HepG2 (cell line): Measurements from ENCODE around the gene MAP3K20. TPM values are rescaled to one million over a fixed set of nuclear protein-coding genes. Genes with fewer than 3 reads are reported as not detected.

Experiments used
- ATAC-seq: fragments of 200-7000 bp; cut with Tn5 transposase; 3 replicates; pipeline ENCODE4 v1.9.1; 2020; ENCODE audit warnings: mild to moderate bottlenecking, moderate library complexity
- BruUV-seq: library from RNA; stranded (reverse); fragments of 400-500 nt; replicated peaks from 2 replicates; lab custom pipeline; 2021; lab: Mats Ljungman, UMichigan
- CTCF ChIA-PET: fragments of 300-600 bp; formaldehyde crosslinking; extraction: SDS; loops from one replicate; lab custom pipeline; 2021; ENCODE audit warnings: low total read pairs, inconsistent platforms, low intra/inter-chr PET ratio; lab: Yijun Ruan, JAX
- POLR2A ChIA-PET: fragments of 350-600 bp; sonication (Branson Sonifier 250); formaldehyde crosslinking; loops from one replicate; lab custom pipeline; 2020; ENCODE audit warnings: antibody characterized with exemption, inconsistent platforms; lab: Yijun Ruan, JAX
- DNase-seq: peaks from one replicate; pipeline ENCODE4 v3.0.0-alpha.2; 2015; ENCODE audit warnings: low spot score
- FAIRE-seq: peaks from 3 replicates; lab custom pipeline; 2011; peaks lifted over from hg19 to GRCh38; lab: Jason Lieb, UNC
- H2AFZ ChIP-seq: one replicate; pipeline ENCODE4 v1.6.1; 2011; ENCODE audit warnings: low read length, inconsistent platforms
- H3K27ac ChIP-seq: fragments of 300-600 bp; 3 replicates; pipeline ENCODE4 v1.8.0; 2011; ENCODE audit warnings: mixed run types, mild to moderate bottlenecking, mixed read lengths, low read length, inconsistent platforms; ENCODE audit not compliant: insufficient read depth; ENCODE audit errors: extremely low read length
- H3K27me3 ChIP-seq, 2 experiments: fragments of 200-600 bp in 1 of 2; 2 replicates in 1 of 2; 3 replicates in 1 of 2; pipeline versions ENCODE4 v1.6.0 to v1.8.0; 2011; ENCODE audit warnings: low read length in 2 of 2, mild to moderate bottlenecking in 2 of 2, moderate library complexity in 2 of 2, inconsistent platforms in 1 of 2; ENCODE audit not compliant: insufficient read depth in 2 of 2, control insufficient read depth in 1 of 2
- H3K36me3 ChIP-seq, 2 experiments: fragments of 200-600 bp in 1 of 2; replicated peaks in 1 of 2; 2 replicates in 1 of 2; 3 replicates in 1 of 2; pipeline versions ENCODE4 v1.5.1 to v1.8.0; 2011; ENCODE audit warnings: low read length in 2 of 2, inconsistent platforms in 1 of 2; ENCODE audit not compliant: insufficient read depth in 2 of 2, control insufficient read depth in 1 of 2
- H3K4me1 ChIP-seq: 2 replicates; pipeline ENCODE4 v1.5.1; 2012; ENCODE audit warnings: low read length, inconsistent platforms; ENCODE audit not compliant: insufficient read depth
- H3K4me2 ChIP-seq: 2 replicates; pipeline ENCODE4 v1.6.0; 2011; ENCODE audit warnings: low read depth, low read length, inconsistent platforms
- H3K4me3 ChIP-seq, 3 experiments: fragments of 200-600 bp in 1 of 3; sonication (generic), shearing (Covaris generic) in 1 of 3; replicated peaks in 1 of 3; 2 replicates each; pipeline ENCODE4 v1.5.1; 2011 to 2016; ENCODE audit warnings: low read length in 3 of 3, inconsistent platforms in 2 of 3, low read depth in 2 of 3, mild to moderate bottlenecking in 2 of 3, control low read depth in 1 of 3, mixed read lengths in 1 of 3; ENCODE audit not compliant: insufficient read depth in 1 of 3
- H3K79me2 ChIP-seq: one replicate; pipeline ENCODE4 v1.6.1; 2011; ENCODE audit warnings: low read length, inconsistent platforms; ENCODE audit not compliant: insufficient read depth
- H3K9ac ChIP-seq: 2 replicates; pipeline ENCODE4 v1.6.0; 2011; ENCODE audit warnings: mild to moderate bottlenecking, low read depth, low read length, inconsistent platforms; ENCODE audit not compliant: insufficient read depth
- H3K9me3 ChIP-seq: 2 replicates; pipeline ENCODE4 v1.5.1; 2012; ENCODE audit warnings: mild to moderate bottlenecking, low read length
- H4K20me1 ChIP-seq: 2 replicates; pipeline ENCODE4 v1.6.0; 2011; ENCODE audit warnings: inconsistent platforms, mild to moderate bottlenecking, low read length, moderate library complexity; ENCODE audit not compliant: insufficient read depth
- ARID3A ChIP-seq: IDR thresholded peaks from 2 replicates; pipeline ENCODE4 v1.6.1; 2012; ENCODE audit warnings: low read depth, low read length, improper control_type of control experiment
- ATF3 ChIP-seq: sonication (generic); formaldehyde crosslinking; IDR thresholded peaks from 2 replicates; pipeline ENCODE4 v1.4.0; 2020; ENCODE audit warnings: missing genetic modification reagents
- BATF2 ChIP-seq: sonication (generic); formaldehyde crosslinking; IDR thresholded peaks from 2 replicates; pipeline ENCODE4 v1.8.0; 2022; ENCODE audit warnings: mild to moderate bottlenecking, missing genetic modification reagents, moderate library complexity
- HNF4A ChIP-seq: sonication (generic); formaldehyde crosslinking; IDR thresholded peaks from 2 replicates; pipeline ENCODE4 v1.4.0; 2020; ENCODE audit warnings: missing genetic modification reagents
- NFE2L2 ChIP-seq: fragments of 150-350 bp; IDR thresholded peaks from 2 replicates; pipeline ENCODE4 v1.6.1; 2014; ENCODE audit warnings: low read length
- NFRKB ChIP-seq: fragments of 450-650 bp; IDR thresholded peaks from 2 replicates; pipeline ENCODE4 v1.6.1; 2017
- SMARCC2 ChIP-seq: fragments of 450-650 bp; IDR thresholded peaks from 2 replicates; pipeline ENCODE4 v1.6.1; 2017; ENCODE audit warnings: antibody characterized with exemption, mild to moderate bottlenecking
- TCF7L2 ChIP-seq: IDR thresholded peaks from 2 replicates; pipeline ENCODE4 v1.6.1; 2011; ENCODE audit warnings: mild to moderate bottlenecking, low read depth, low read length, moderate library complexity
- ZFP37 ChIP-seq: sonication (generic); formaldehyde crosslinking; IDR thresholded peaks from 2 replicates; pipeline ENCODE4 v1.4.0; 2020; ENCODE audit warnings: missing genetic modification reagents, borderline replicate concordance
- ZNF256 ChIP-seq: sonication (generic); formaldehyde crosslinking; conservative IDR thresholded peaks from 2 replicates; pipeline ENCODE4 v1.4.0; 2020; ENCODE audit warnings: missing genetic modification reagents
- ZNF326 ChIP-seq: sonication (generic); formaldehyde crosslinking; IDR thresholded peaks from 2 replicates; pipeline ENCODE4 v1.4.0; 2020; ENCODE audit warnings: missing genetic modification reagents, borderline replicate concordance
- ZNF354B ChIP-seq: sonication (generic); formaldehyde crosslinking; IDR thresholded peaks from 2 replicates; pipeline ENCODE4 v1.8.0; 2022; ENCODE audit warnings: mild to moderate bottlenecking, missing genetic modification reagents
- ZNF44 ChIP-seq: sonication (generic); formaldehyde crosslinking; IDR thresholded peaks from 2 replicates; pipeline ENCODE4 v1.5.1; 2020; ENCODE audit warnings: mild to moderate bottlenecking, missing genetic modification reagents
- ZNF577 ChIP-seq: sonication (generic); formaldehyde crosslinking; IDR thresholded peaks from 2 replicates; pipeline ENCODE4 v1.4.0; 2020; ENCODE audit warnings: mild to moderate bottlenecking, low read depth, missing genetic modification reagents, borderline replicate concordance
- ZNF850 ChIP-seq: sonication (generic); formaldehyde crosslinking; conservative IDR thresholded peaks from 2 replicates; pipeline ENCODE4 v1.9.0; 2021; ENCODE audit warnings: mild to moderate bottlenecking, missing genetic modification reagents
- WGBS: methylation state at CpG from one replicate; pipeline ENCODE4 v1.1.6; 2017; ENCODE audit warnings: low lambda C conversion rate; 5-methylcytosine and 5-hydroxymethylcytosine counted together
- in situ Hi-C: cut with HindIII; loops from 2 replicates; pipeline ENCODE4 v1.10.0; 2017; ENCODE audit warnings: low pct_unique_long_range_greater_than_20kb; ENCODE audit not compliant: extremely low pct_ligation_motif_present
- intact Hi-C: fragments of 100-400 bp; cut with micrococcal nuclease; formaldehyde crosslinking; loops from one replicate; pipeline ENCODE4 v1.10.0; 2022; ENCODE audit not compliant: unreplicated experiment
- polyA plus RNA-seq, 8 experiments: library from polyadenylated mRNA; depleted of rRNA in 3 of 8; stranded (reverse) in 7 of 8; unstranded in 1 of 8; fragments of >200 nt; fragmentation: Illumina TruSeq in 4 of 8; extraction: Trizol in 4 of 8; gene quantifications; 2 replicates each; pipeline versions ENCODE4 v1.2.1 to v1.2.3, GENCODE V29; 2011 to 2016; ENCODE audit warnings: low read depth in 4 of 8, missing spikeins in 1 of 8, mixed read lengths in 1 of 8; ENCODE audit not compliant: insufficient read depth in 1 of 8
- total RNA-seq, 5 experiments: library from RNA; depleted of rRNA; stranded (reverse); fragments of >200 nt; fragmentation: Illumina TruSeq; extraction: Trizol; gene quantifications; 2 replicates each; pipeline ENCODE4 v1.2.3, GENCODE V29; 2016; ENCODE audit warnings: low read depth in 1 of 5

MAP3K20 gene
- total and polyA plus RNA-seq, 2 of the 13 experiments (the other 11 are each of a cell fraction or from before 2014, with no cell fraction given), result 5.2 to 13.5 TPM

- Histone ChIP-seq H3K9ac (no peak overlapping the region), H3K27me3 (peaks cover 0 to 1% of the 10 kb centered on the region in 2 experiments; a peak in 1 of 5 replicates), H3K9me3 (no peaks in the 10 kb centered on the region), H2AFZ (no peak overlapping the region), H4K20me1 (no peaks in the 10 kb centered on the region), H3K27ac (no peak overlapping the region), H3K79me2 (no peaks in the 10 kb centered on the region), H3K4me1 (no peaks in the 10 kb centered on the region), H3K36me3 (no peaks in the 10 kb centered on the region), H3K4me2 (no peak overlapping the region), H3K4me3 (no peak overlapping the region)
- TF ChIP-seq ZNF850 (CRISPR knock-in tag) (peak; percentile 92; the same call in 1 of the 2 replicates), NFE2L2 (no peak), TCF7L2 (no peak), HNF4A (CRISPR knock-in tag) (no peak)
- DNase-seq (no peak), FAIRE-seq (no peak), ATAC-seq (no peak)
- no TSS peak for BruUV-seq
- POLR2A ChIA-PET, result no interaction called here
- CTCF ChIA-PET, result no interaction called here
- WGBS, result 76% methylated on average over 14 of the region's 28 CpGs
- in situ Hi-C loops (no loop called here), intact Hi-C loops (no loop called here)
These were observed 207.3 kb downstream of the MAP3K20 start for GRCh38 chr2:173282795-173283545.

- peak; percentile 54 for FAIRE-seq
- no peak overlapping the region for H3K9ac ChIP-seq
- in situ Hi-C loops, result no loop called here
- no TSS peak for BruUV-seq
- H3K4me2 ChIP-seq, result no peak overlapping the region
- no peak for DNase-seq
- H3K79me2 ChIP-seq, result no peaks in the 10 kb centered on the region
- no peaks in the 10 kb centered on the region for H3K9me3 ChIP-seq
- H3K27me3 ChIP-seq, result peaks cover 0 to 1% of the 10 kb centered on the region in 2 experiments; a peak in 1 of 5 replicates
- POLR2A ChIA-PET, result no interaction called here
- no peaks in the 10 kb centered on the region for H3K36me3 ChIP-seq
- ATAC-seq, result no peak
- 28% methylated on average over 7 of the region's 7 CpGs for WGBS
- no peak overlapping the region for H2AFZ ChIP-seq
- CTCF ChIA-PET, result no interaction called here
- intact Hi-C loops, result no loop called here
- H3K27ac ChIP-seq, result no peak overlapping the region
- no peaks in the 10 kb centered on the region for H3K4me1 ChIP-seq
- H3K4me3 ChIP-seq, result no peak overlapping the region
- no peaks in the 10 kb centered on the region for H4K20me1 ChIP-seq
- no peak for TF ChIP-seq ATF3 (CRISPR knock-in tag)
- no peak for TF ChIP-seq ZNF577 (CRISPR knock-in tag)
- no peak for TF ChIP-seq ZNF326 (CRISPR knock-in tag)
- TF ChIP-seq ZNF354B (CRISPR knock-in tag), result no peak
- no peak for TF ChIP-seq NFRKB
- TF ChIP-seq ZNF44 (CRISPR knock-in tag), result no peak
- no peak for TF ChIP-seq ZFP37 (CRISPR knock-in tag)
- no peak for TF ChIP-seq ZNF256
- no peak for TF ChIP-seq ARID3A
- TF ChIP-seq SMARCC2, result no peak
- TF ChIP-seq BATF2 (CRISPR knock-in tag), result no peak
These were observed 210.6 kb downstream of the MAP3K20 start for GRCh38 chr2:173286153-173286809.
